GM19035 (cell line): ENCODE data around the gene UTS2.

ENCODE experiments used
- ATAC-seq: cut with Tn5 transposase; IDR thresholded peaks from one replicate; pipeline ENCODE4 v1.9.1; 2021; ENCODE audit not compliant: unreplicated experiment

Gene UTS2

GRCh38 chr1:7863756-7864328 is 11.0 kb upstream of the UTS2 start:
- no peak for ATAC-seq

- ATAC-seq: no peak
Measured at GRCh38 chr1:7862211-7863060, 9.6 kb upstream of the UTS2 start.

- no peak for ATAC-seq
Measured at GRCh38 chr1:7861452-7861851, 8.6 kb upstream of the UTS2 start.

DNA sequence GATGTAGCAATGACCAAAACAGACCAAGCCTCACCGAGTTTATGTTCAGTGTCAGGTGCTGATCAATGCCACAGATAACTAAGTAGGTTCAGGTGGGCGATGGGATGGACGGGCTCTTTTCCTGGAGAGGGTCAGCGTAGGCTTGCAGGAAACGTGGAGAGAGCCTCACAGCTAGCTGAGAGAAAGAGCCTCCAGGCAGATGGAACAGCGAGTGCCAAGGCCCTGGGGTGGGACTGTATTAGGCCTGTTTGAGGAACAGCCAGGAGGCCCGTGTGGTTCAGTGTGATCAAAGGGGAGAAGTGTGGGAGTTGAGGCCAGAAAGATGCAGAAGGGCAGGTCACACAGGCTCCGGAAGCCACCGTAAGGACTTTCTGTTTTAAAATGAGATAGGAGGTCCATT is 7.3 kb upstream of the UTS2 start:
- ATAC-seq: no peak

DNA sequence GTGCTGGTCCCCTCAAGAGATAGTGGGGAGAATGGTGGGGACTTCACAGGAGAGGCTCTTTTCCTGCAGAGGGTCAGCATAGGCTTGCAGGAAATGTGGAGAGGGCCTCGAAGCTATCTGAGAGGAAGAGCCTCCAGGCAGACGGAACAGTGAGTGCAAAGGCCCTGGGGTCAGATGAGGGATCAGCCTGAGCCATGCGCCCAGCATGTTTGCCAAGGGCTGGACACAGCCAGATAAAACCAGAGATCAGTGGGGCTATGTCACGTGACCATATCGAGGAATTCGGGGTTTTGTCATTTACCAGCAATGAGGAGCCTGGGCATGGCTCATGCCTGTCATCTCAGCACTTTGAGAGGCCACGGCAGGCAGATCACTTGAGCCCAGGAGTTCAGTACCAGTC is 6.5 kb upstream of the UTS2 start:
- ATAC-seq: no peak

DNA sequence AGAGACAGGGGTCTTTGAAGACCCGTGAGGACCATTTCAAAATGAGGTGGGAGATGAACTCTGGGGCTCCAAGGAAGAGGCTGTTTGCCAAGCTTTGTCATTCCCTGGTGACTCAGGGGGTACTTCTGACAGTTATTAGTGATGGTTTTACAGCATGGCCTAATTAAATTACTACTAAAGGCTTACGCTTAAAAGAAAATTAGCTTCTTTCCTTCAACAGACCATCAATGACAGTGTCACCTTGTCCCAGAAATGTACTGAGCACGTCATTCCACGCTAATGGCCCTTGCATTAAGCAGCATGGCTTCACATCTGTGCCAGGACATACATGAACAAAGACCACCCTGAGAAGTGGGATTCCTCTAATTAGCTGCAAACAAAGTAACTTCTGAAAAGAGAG is 5.1 kb upstream of the UTS2 start:
- no peak for ATAC-seq

DNA sequence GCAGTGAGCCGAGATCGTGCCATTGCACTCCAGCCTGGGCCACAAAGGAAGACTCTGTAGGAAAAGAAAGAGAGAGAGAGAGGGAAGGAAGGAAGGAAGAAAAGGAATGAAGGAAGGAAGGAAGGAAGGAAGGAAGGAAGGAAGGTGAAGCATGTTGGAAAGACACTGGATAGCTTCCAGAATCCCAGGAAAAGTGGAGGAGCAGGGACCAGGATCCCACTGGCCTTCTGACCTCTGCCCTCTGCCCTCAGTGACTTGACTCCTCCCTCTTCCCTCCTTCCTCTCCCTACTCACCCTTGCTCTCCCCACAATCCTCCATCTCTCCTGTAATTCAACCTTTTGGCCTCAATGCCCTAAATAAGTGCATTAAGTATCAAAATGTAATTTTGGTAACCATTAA is 4.1 kb upstream of the UTS2 start:
- no peak for ATAC-seq

DNA sequence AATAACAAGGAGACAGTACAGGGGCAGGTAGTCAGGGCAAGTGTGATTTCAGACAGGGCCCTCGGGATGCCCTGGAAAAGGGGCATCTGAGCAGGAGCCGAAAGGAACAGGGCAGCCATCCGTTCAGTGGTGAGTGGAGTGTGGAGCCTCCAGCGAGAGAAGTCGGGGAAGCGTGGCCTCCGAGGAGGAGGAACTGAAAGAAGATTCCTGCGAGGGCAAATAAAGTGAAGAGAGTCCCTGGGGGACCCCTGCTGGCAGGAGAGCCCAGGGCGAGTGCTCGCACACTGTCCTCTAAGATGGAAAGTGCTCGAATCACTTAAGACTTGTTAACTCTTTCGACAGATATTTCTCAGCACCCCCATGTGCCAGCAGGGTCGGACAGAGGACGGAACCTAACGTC is 3.5 kb upstream of the UTS2 start:
- ATAC-seq: no peak

DNA sequence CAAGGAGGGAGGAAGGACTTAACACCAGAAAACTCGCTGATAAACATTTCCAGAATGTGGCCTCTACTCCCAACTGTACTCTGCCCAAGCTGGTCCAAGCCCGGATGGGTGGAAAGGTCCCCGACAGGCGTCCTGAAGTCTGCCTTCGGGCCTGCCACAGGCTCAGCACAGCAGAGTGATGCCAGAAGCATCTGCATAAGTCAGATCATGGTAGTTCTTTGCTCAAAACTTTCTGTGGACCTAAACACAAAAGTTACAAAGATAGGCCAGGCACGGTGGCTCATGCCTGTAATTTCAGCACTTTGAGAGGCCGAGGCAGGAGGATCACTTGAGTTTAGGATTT is 790 bp upstream of the UTS2 start:
- ATAC-seq: no peak

DNA sequence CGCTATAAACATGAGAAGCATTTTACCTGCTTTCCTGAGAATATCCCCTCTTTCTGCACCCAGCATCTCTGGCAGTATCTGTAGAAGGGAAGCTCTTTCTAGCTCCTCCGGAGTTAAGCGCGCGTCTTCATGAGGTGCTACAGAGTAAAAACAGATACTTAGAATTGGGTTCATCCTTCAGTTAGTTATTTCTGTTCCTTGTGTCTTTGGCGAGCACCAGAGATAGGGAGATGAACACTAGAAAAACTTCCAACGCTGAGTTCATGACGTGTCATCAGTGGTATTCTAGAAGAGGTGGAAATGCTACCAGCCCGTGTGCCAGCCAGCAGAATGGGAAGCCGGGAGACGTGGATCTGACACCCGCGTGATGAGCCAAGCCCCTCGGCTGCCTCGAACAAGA is 2.1 kb downstream of the UTS2 start:
- no peak for ATAC-seq

DNA sequence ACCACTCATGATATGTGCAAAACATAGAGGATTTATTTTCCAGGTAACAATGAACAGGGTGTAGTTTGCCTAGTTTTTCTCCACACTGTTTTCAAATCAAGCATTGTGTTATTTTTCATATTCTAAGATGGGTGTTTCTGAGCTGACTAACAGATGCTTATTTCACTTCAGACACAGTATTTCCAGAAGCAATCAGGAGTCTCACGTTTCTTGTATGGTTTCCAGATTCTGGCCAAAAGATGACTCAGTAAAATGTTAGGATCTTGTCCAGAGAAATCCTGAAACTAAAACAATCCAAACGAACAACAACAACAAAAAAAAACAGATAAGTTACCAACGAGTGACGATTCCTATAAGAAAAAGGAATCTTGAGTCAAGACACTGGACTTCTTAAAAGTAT is 5.3 kb downstream of the UTS2 start:
- ATAC-seq: no peak

DNA sequence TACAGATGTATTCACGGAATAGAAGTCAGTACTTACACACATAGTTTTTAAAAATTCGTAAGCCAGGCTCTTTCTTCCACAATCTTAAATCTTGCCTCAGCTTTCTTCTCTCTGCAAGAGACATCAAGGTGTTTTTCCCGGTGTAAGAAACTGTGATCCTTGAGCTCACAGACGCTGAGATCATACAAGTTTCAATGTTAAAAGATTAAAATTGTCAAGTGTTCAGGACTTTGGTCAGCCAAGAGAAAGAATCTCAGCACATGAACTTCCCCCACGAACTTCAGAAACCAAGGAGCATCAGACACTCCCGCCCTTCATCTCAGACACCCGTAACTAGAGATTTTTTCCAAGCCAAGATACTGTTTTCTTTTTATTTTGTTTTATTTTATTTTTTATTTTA is 6.2 kb downstream of the UTS2 start:
- ATAC-seq: no peak

DNA sequence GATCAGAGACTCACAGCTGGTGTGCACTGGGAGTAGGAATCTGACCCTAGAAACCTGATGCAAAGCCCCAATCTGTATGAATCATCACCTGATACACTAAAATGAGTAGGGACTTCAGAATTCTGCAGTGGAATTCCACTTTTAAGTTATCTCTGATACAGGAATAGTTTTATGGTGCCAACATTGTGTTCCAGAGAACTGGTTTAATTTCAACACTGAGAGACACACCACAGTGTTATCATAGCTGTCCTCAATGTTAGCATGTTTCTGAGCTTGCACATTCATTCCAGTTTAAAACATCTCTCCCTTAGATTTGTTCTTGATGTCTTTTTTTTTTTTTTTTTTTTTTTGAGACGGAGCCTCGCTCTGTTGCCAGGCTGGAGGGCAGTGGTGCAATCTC is 7.1 kb downstream of the UTS2 start:
- ATAC-seq: no peak

DNA sequence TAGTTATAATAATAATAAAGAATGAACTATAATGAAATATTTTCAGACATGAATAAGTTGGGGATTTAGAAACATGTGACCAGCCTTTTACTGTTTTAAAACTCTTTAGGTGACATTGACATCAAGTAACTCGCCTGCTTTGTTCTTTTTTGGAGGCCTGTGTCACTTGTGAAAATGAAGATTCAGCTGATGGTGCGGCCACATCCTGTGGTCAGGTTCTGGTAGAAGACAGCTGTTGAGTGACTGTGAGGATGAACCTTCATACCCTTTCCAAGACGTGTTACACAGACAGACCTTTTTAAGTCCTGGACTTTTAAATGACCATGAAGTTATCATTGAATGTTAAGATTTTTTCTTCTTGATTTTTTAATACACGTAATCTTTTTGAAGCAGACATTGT is 10.3 kb downstream of the UTS2 start:
- ATAC-seq: no peak

- no peak for ATAC-seq
Measured at GRCh38 chr1:7839526-7839925, 13.3 kb downstream of the UTS2 start.

- ATAC-seq: no peak
Measured at GRCh38 chr1:7838714-7839113, 14.2 kb downstream of the UTS2 start.

DNA sequence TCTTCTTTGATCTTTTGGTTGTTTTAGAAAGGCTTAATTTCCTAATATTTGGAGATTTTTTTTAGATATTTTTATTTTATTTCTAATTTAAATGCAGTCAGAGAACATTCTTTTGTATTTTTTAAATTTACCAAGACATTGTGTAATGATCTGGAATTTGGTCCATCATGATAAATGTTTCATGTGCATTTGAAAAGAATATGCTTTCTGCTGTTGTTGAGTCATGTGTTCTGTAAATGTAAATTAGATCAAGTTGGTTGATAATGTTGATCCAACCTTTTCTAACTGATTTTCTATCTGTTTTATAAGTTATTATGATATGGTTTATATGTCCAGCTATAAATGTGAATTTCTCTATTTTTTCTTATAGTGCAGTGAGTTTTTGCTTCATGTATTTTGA is 19.8 kb downstream of the UTS2 start:
- ATAC-seq: no peak

- no peak for ATAC-seq
Measured at GRCh38 chr1:7831458-7831857, 21.4 kb downstream of the UTS2 start.

DNA sequence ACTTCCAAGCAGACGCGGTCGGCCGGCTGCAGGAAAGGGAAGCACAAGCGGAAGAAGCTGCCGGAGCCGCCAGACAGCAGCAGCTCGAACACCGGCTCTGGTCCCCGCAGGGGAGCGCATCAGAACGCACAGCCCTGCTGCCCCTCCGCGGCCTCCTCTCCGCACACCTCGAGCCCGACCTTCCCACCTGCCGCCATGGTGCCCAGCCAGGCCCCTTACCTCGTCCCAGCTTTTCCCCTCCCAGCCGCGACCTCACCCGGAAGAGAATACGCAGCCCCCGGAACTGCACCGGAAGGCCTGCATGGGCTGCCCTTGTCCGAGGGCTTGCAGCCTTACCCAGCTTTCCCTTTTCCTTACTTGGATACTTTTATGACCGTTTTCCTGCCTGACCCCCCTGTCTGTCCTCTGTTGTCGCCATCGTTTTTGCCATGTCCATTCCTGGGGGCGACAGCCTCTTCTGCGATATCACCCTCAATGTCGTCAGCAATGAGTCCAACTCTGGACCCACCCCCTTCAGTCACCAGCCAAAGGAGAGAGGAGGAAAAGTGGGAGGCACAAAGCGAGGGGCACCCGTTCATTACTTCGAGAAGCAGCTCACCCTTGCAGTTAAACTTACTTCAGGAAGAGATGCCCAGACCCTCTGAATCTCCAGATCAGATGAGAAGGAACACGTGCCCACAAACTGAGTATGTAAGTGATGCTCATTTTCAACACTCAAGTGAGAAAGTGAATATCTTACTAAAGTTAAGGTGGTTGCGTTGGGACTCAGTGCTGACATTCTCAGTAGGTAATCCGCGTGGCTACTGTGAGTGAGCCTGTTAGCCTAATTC is 25.5 kb downstream of the UTS2 start:
- no peak for ATAC-seq

DNA sequence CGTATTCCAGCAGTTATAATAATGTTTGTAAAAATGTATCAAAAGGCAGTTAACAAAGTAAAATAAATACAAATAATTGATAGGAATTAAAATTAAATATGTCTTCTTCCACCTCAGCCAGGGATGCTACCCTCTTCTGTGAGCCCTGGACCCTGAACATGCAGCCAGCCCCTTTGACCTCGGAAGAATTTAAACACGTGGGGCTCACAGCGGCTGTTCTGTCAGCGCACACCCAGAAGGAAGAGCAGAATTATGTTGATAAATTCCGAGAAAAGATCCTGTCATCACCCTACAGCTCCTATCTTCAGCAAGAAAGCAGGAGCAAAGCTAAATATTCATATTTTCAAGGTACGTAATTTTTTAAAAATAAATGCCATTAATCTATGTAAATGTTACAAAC is 26.5 kb downstream of the UTS2 start:
- ATAC-seq: no peak

GRCh38 chr1:7824701-7825100 is 28.2 kb downstream of the UTS2 start:
- no peak for ATAC-seq

DNA sequence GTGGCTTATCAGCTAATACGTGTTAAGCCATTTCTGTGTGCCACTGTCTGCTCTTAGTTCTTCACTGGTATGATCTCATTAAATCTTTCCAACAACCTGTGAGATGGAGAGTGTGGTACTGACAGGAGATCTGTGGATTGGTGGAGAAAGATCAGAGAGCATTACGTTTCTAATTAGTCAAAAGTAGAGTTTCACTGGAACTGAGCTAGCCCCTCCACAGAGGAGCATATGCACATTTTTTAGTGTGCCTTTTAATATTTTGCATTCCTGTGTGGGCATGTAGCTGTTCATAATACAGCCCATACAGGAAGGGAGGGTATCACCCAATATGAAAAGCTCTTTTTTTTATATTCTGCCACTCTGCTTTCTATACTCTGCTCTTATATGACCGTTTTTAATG is 31.6 kb downstream of the UTS2 start:
- ATAC-seq: no peak
